Measurements from ENCODE around the gene GKAP1. TPM values are rescaled to one million over a fixed set of nuclear protein-coding genes. Genes with fewer than 3 reads are reported as not detected.
A peak's percentile ranks its signal among the peaks of the same experiment; 100 is the strongest.

Gene GKAP1
- total RNA-seq, 1 experiment from 2014 or later: 6.2 TPM

DNA sequence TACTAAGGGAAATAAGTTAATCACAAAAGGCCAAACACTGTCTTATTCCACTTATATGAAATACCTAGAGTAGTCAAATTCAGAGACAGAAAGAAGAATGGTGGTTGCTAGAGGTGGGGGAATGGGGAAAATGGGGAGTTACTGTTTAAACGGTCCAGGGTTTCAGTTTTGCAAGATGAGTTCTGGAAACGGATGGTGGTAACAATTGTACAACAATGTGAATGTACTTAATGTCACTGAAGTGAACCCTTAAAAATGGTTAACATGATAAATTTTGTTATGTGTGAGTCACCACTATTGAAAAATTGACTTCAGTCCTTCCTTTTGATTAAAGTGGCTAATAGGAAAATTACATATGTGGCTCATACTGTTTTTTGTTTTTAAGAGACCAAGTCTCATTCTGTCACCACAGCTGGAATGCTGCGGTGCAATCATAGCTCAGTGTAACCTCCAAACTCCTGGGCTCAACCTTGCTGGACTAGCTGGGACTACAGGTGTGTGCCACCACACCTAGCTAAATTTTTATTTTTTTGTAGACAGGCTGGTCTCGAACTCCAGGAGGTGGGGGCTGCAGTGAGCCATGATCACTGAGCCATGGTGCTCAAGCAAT lies 118.5 kb downstream of the GKAP1 start:
- Histone ChIP-seq H3K27ac (ENCODE audit: insufficient read length, low read depth, low read length) (no peak overlapping the region), H4K91ac (ENCODE audit: insufficient read length, low read depth, low read length) (no peak overlapping the region), H2BK12ac (ENCODE audit: insufficient read length, low read depth, low read length) (no peak overlapping the region), H2BK120ac (ENCODE audit: low read depth, low read length, poor library complexity, severe bottlenecking) (no peak overlapping the region), H4K5ac (ENCODE audit: insufficient read length, low read depth, low read length) (no peak overlapping the region), H3K9me3 (ENCODE audit: control insufficient read depth, low read depth, low read length) (no peaks in the 10 kb centered on the region), H2AK5ac (ENCODE audit: insufficient read length, low read length) (no peak overlapping the region), H2BK15ac (ENCODE audit: low read depth, low read length) (no peak overlapping the region), H3K23ac (ENCODE audit: insufficient read length, low read depth, low read length) (no peak overlapping the region), H3K79me1 (ENCODE audit: insufficient read depth, low read depth, low read length, poor library complexity, severe bottlenecking) (peaks cover 6% of the 10 kb centered on the region), H3K27me3 (ENCODE audit: insufficient read depth, low read length) (no peaks in the 10 kb centered on the region), H3K23me2 (ENCODE audit: insufficient read length, low read depth, low read length, poor library complexity, severe bottlenecking) (no peaks in the 10 kb centered on the region), H4K20me1 (ENCODE audit: control insufficient read depth, insufficient read depth, insufficient read length) (no peaks in the 10 kb centered on the region), H3K56ac (ENCODE audit: insufficient read length, low read depth, low read length) (no peak overlapping the region), H3K9ac (ENCODE audit: extremely low read depth, insufficient read length, low read length) (no peak overlapping the region), H3K14ac (ENCODE audit: insufficient read depth, low read length) (no peak overlapping the region), H3K4me2 (ENCODE audit: insufficient read depth, insufficient read length, low read length) (no peak overlapping the region), H2BK5ac (ENCODE audit: insufficient read length, low read length) (no peak overlapping the region), H3K4me1 (ENCODE audit: insufficient read depth, low read length) (no peaks in the 10 kb centered on the region; the same call in 1 of the 2 replicates), H4K8ac (replicated peaks; ENCODE audit: insufficient read length, low read depth, low read length) (no peak overlapping the region), H2BK20ac (ENCODE audit: low read depth, low read length, poor library complexity, severe bottlenecking) (no peak overlapping the region), H2AFZ (ENCODE audit: low read length) (no peak overlapping the region), H3T11ph (ENCODE audit: low read length) (no peak overlapping the region), H3K79me2 (ENCODE audit: insufficient read depth, low read length) (peaks cover 70% of the 10 kb centered on the region), H3K4ac (ENCODE audit: low read depth, low read length) (no peak overlapping the region), H3K18ac (ENCODE audit: insufficient read length, low read depth, low read length) (no peak overlapping the region)
- no peaks in the 10 kb centered on the region; a peak in 2 of 7 replicates for H3K36me3 Mint-ChIP-seq (ENCODE audit: insufficient read depth in 1 of 3, low read depth in 3 of 3)
- H3K27ac Mint-ChIP-seq: peak overlapping the region in 1 of 3 experiments; percentile 24; a peak in 2 of 7 replicates
- no peaks in the 10 kb centered on the region for H3K9me3 Mint-ChIP-seq
- WGBS (ENCODE audit: extremely low coverage, insufficient read length, low lambda C conversion rate): no CpG with 5 or more reads among the region's 4 CpGs
- DNase-seq: no peak
- no peak overlapping the region for H3K4me3 Mint-ChIP-seq
- TF ChIP-seq, protein P1, sequence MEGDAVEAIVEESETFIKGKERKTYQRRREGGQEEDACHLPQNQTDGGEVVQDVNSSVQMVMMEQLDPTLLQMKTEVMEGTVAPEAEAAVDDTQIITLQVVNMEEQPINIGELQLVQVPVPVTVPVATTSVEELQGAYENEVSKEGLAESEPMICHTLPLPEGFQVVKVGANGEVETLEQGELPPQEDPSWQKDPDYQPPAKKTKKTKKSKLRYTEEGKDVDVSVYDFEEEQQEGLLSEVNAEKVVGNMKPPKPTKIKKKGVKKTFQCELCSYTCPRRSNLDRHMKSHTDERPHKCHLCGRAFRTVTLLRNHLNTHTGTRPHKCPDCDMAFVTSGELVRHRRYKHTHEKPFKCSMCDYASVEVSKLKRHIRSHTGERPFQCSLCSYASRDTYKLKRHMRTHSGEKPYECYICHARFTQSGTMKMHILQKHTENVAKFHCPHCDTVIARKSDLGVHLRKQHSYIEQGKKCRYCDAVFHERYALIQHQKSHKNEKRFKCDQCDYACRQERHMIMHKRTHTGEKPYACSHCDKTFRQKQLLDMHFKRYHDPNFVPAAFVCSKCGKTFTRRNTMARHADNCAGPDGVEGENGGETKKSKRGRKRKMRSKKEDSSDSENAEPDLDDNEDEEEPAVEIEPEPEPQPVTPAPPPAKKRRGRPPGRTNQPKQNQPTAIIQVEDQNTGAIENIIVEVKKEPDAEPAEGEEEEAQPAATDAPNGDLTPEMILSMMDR (conservative IDR thresholded peaks at IDR 0.05): no peak
- H3K4me1 Mint-ChIP-seq: peaks cover 21 to 22% of the 10 kb centered on the region in 2 experiments
- no peaks in the 10 kb centered on the region for H3K27me3 Mint-ChIP-seq (ENCODE audit: low read depth)

Data from H9 (cell line).